ENCODE data around the gene OBSCN. TPM values are rescaled to one million over a fixed set of nuclear protein-coding genes. Genes with fewer than 3 reads are reported as not detected.

OBSCN gene
- total and polyA plus RNA-seq, 10 of the 15 experiments (the other 5 are each of a cell fraction or from before 2014, with no cell fraction given), result 0.01 to 0.36 (median 0.08) TPM; not detected in 2

GRCh38 chr1:228408869-228409805 is 201.3 kb downstream of the OBSCN start (continued):
- no peak for TF ChIP-seq CBFB (IDR thresholded peaks at IDR 0.05; ENCODE audit: low read depth)
- no peak for TF ChIP-seq CHD4 (IDR thresholded peaks at IDR 0.05)
- TF ChIP-seq SREBF1 (IDR thresholded peaks at IDR 0.05; ENCODE audit: low read length), result no peak
- TF ChIP-seq EGR1 (IDR thresholded peaks at IDR 0.05; ENCODE audit: borderline replicate concordance in 1 of 2, low read depth in 2 of 2, low read length in 2 of 2), result no peak
- TF ChIP-seq CUX1 (IDR thresholded peaks at IDR 0.05; ENCODE audit: insufficient replicate concordance, low read depth, low read length), result no peak
- no peak for TF ChIP-seq CREB1 (IDR thresholded peaks at IDR 0.05; ENCODE audit: low read depth)

- H3K4me2 ChIP-seq (ENCODE audit: control insufficient read depth, insufficient read depth), result no peak overlapping the region
- POLR2A ChIA-PET, result no interaction called here
Measured at GRCh38 chr1:228410015-228410414, 202.2 kb downstream of the OBSCN start.

More at GRCh38 chr1:228410015-228410414, 202.2 kb downstream of the OBSCN start:
- Histone ChIP-seq H3K27ac (ENCODE audit: control insufficient read depth, insufficient read depth) (no peak overlapping the region), H3K27me3 (replicated peaks in 1 of 2; ENCODE audit: control insufficient read depth in 2 of 2, insufficient read depth in 2 of 2, low read length in 1 of 2) (no peaks in the 10 kb centered on the region), H3K9me3 (replicated peaks; ENCODE audit: control insufficient read depth, insufficient read depth, low read length) (no peaks in the 10 kb centered on the region), H4K20me1 (ENCODE audit: control insufficient read depth, insufficient read depth) (no peaks in the 10 kb centered on the region), H3K9ac (ENCODE audit: control insufficient read depth, insufficient read depth, low read length) (no peak overlapping the region), H3K4me3 (no peak overlapping the region), H3K36me3 (ENCODE audit: control insufficient read depth in 2 of 2, insufficient read depth in 2 of 2, low read length in 1 of 2) (no peaks in the 10 kb centered on the region), H2AFZ (ENCODE audit: control insufficient read depth, low read depth, low read length) (no peak overlapping the region), H3K4me1 (ENCODE audit: control insufficient read depth, insufficient read depth, low read length) (peaks cover 4% of the 10 kb centered on the region; the same call in 1 of the 2 replicates), H3K79me2 (ENCODE audit: control insufficient read depth, insufficient read depth, low read length) (peaks cover 21% of the 10 kb centered on the region)
- TF ChIP-seq NFXL1 (IDR thresholded peaks at IDR 0.05; ENCODE audit: borderline replicate concordance) (no peak), IKZF2 (IDR thresholded peaks at IDR 0.05) (no peak), IRF5 (IDR thresholded peaks at IDR 0.05; ENCODE audit: borderline replicate concordance) (no peak), MYC (IDR thresholded peaks at IDR 0.05; ENCODE audit: insufficient read depth, insufficient read length, insufficient replicate concordance, low read length, severe bottlenecking) (no peak), USF1 (IDR thresholded peaks at IDR 0.05; ENCODE audit: borderline replicate concordance, extremely low read length, insufficient read depth, low read depth, low read length) (no peak), SMAD1 (IDR thresholded peaks at IDR 0.05; ENCODE audit: low read depth, partially characterized antibody) (no peak)
- DNase-seq (ENCODE audit: low read depth, low spot score) (no peak), ATAC-seq (no peak), FAIRE-seq (no peak)
- intact Hi-C loops (cut with micrococcal nuclease; ENCODE audit: unreplicated experiment) (no loop called here), in situ Hi-C loops (cut with MboI) (no loop called here)
- RAD21 ChIA-PET (ENCODE audit: unreplicated experiment), result no interaction called here
- 98% methylated on average over 8 of the region's 8 CpGs for WGBS (ENCODE audit: insufficient coverage, insufficient replicate concordance, low lambda C conversion rate, missing lambda C conversion rate)
- BruUV-seq (replicated peaks), result no TSS peak
- CTCF ChIA-PET, result no interaction called here
- SMC1A ChIA-PET (ENCODE audit: uncharacterized antibody, unreplicated experiment), result no interaction called here
